HepG2 (cell line): ENCODE results near the gene FAM217B. TPM values are rescaled to one million over a fixed set of nuclear protein-coding genes. Genes with fewer than 3 reads are reported as not detected.

Experiments
- ATAC-seq: fragments of 200-7000 bp; cut with Tn5 transposase; 3 replicates; pipeline ENCODE4 v1.9.1; 2020; ENCODE audit warnings: mild to moderate bottlenecking, moderate library complexity
- BruUV-seq: library from RNA; stranded (reverse); fragments of 400-500 nt; replicated peaks from 2 replicates; lab custom pipeline; 2021; lab: Mats Ljungman, UMichigan
- CTCF ChIA-PET: fragments of 300-600 bp; formaldehyde crosslinking; extraction: SDS; loops from one replicate; lab custom pipeline; 2021; ENCODE audit warnings: low total read pairs, inconsistent platforms, low intra/inter-chr PET ratio; lab: Yijun Ruan, JAX
- POLR2A ChIA-PET: fragments of 350-600 bp; sonication (Branson Sonifier 250); formaldehyde crosslinking; loops from one replicate; lab custom pipeline; 2020; ENCODE audit warnings: antibody characterized with exemption, inconsistent platforms; lab: Yijun Ruan, JAX
- DNase-seq: peaks from one replicate; pipeline ENCODE4 v3.0.0-alpha.2; 2015; ENCODE audit warnings: low spot score
- FAIRE-seq: peaks from 3 replicates; lab custom pipeline; 2011; peaks lifted over from hg19 to GRCh38; lab: Jason Lieb, UNC
- H2AFZ ChIP-seq: one replicate; pipeline ENCODE4 v1.6.1; 2011; ENCODE audit warnings: low read length, inconsistent platforms
- H3K27ac ChIP-seq: fragments of 300-600 bp; 3 replicates; pipeline ENCODE4 v1.8.0; 2011; ENCODE audit warnings: mixed run types, mild to moderate bottlenecking, mixed read lengths, low read length, inconsistent platforms; ENCODE audit not compliant: insufficient read depth; ENCODE audit errors: extremely low read length
- H3K27me3 ChIP-seq, 2 experiments: fragments of 200-600 bp in 1 of 2; 2 replicates in 1 of 2; 3 replicates in 1 of 2; pipeline versions ENCODE4 v1.6.0 to v1.8.0; 2011; ENCODE audit warnings: low read length in 2 of 2, mild to moderate bottlenecking in 2 of 2, moderate library complexity in 2 of 2, inconsistent platforms in 1 of 2; ENCODE audit not compliant: insufficient read depth in 2 of 2, control insufficient read depth in 1 of 2
- H3K36me3 ChIP-seq, 2 experiments: fragments of 200-600 bp in 1 of 2; replicated peaks in 1 of 2; 2 replicates in 1 of 2; 3 replicates in 1 of 2; pipeline versions ENCODE4 v1.5.1 to v1.8.0; 2011; ENCODE audit warnings: low read length in 2 of 2, inconsistent platforms in 1 of 2; ENCODE audit not compliant: insufficient read depth in 2 of 2, control insufficient read depth in 1 of 2
- H3K4me1 ChIP-seq: 2 replicates; pipeline ENCODE4 v1.5.1; 2012; ENCODE audit warnings: low read length, inconsistent platforms; ENCODE audit not compliant: insufficient read depth
- H3K4me2 ChIP-seq: 2 replicates; pipeline ENCODE4 v1.6.0; 2011; ENCODE audit warnings: low read depth, low read length, inconsistent platforms
- H3K4me3 ChIP-seq, 3 experiments: fragments of 200-600 bp in 1 of 3; sonication (generic), shearing (Covaris generic) in 1 of 3; replicated peaks in 1 of 3; 2 replicates each; pipeline ENCODE4 v1.5.1; 2011 to 2016; ENCODE audit warnings: low read length in 3 of 3, inconsistent platforms in 2 of 3, low read depth in 2 of 3, mild to moderate bottlenecking in 2 of 3, control low read depth in 1 of 3, mixed read lengths in 1 of 3; ENCODE audit not compliant: insufficient read depth in 1 of 3
- H3K79me2 ChIP-seq: one replicate; pipeline ENCODE4 v1.6.1; 2011; ENCODE audit warnings: low read length, inconsistent platforms; ENCODE audit not compliant: insufficient read depth
- H3K9ac ChIP-seq: 2 replicates; pipeline ENCODE4 v1.6.0; 2011; ENCODE audit warnings: mild to moderate bottlenecking, low read depth, low read length, inconsistent platforms; ENCODE audit not compliant: insufficient read depth
- H3K9me3 ChIP-seq: 2 replicates; pipeline ENCODE4 v1.5.1; 2012; ENCODE audit warnings: mild to moderate bottlenecking, low read length
- H4K20me1 ChIP-seq: 2 replicates; pipeline ENCODE4 v1.6.0; 2011; ENCODE audit warnings: inconsistent platforms, mild to moderate bottlenecking, low read length, moderate library complexity; ENCODE audit not compliant: insufficient read depth
- FOSL2 ChIP-seq: sonication (generic); formaldehyde crosslinking; IDR thresholded peaks from 2 replicates; pipeline ENCODE4 v1.4.0; 2020; ENCODE audit warnings: missing genetic modification reagents
- HMGA1 ChIP-seq: sonication (generic); formaldehyde crosslinking; conservative IDR thresholded peaks from 2 replicates; pipeline ENCODE4 v1.4.0; 2020; ENCODE audit warnings: missing genetic modification reagents
- NFATC3 ChIP-seq: sonication (generic); formaldehyde crosslinking; IDR thresholded peaks from 2 replicates; pipeline ENCODE4 v1.5.1; 2020; ENCODE audit warnings: mild to moderate bottlenecking, missing genetic modification reagents
- STAG1 ChIP-seq: sonication (generic); formaldehyde crosslinking; IDR thresholded peaks from 2 replicates; pipeline ENCODE4 v1.4.0; 2020; ENCODE audit warnings: missing genetic modification reagents
- TBX3 ChIP-seq: fragments of 450-650 bp; IDR thresholded peaks from 2 replicates; pipeline ENCODE4 v1.6.1; 2017; ENCODE audit warnings: antibody characterized with exemption, mild to moderate bottlenecking, inconsistent platforms, borderline replicate concordance
- ZBTB42 ChIP-seq: sonication (generic); formaldehyde crosslinking; IDR thresholded peaks from 2 replicates; pipeline ENCODE4 v1.5.0; 2020; ENCODE audit warnings: mild to moderate bottlenecking, missing genetic modification reagents
- ZNF274 ChIP-seq: sonication (generic); formaldehyde crosslinking; IDR thresholded peaks from 2 replicates; pipeline ENCODE4 v1.5.1; 2020; ENCODE audit warnings: mild to moderate bottlenecking, missing genetic modification reagents
- ZNF746 ChIP-seq: sonication (generic); formaldehyde crosslinking; IDR thresholded peaks from 2 replicates; pipeline ENCODE4 v1.8.0; 2022; ENCODE audit warnings: mild to moderate bottlenecking, missing genetic modification reagents
- ZSCAN20 ChIP-seq: sonication (generic); formaldehyde crosslinking; IDR thresholded peaks from 2 replicates; pipeline ENCODE4 v1.4.0; 2020; ENCODE audit warnings: missing genetic modification reagents, mild to moderate bottlenecking, borderline replicate concordance
- WGBS: methylation state at CpG from one replicate; pipeline ENCODE4 v1.1.6; 2017; ENCODE audit warnings: low lambda C conversion rate; 5-methylcytosine and 5-hydroxymethylcytosine counted together
- in situ Hi-C: cut with HindIII; loops from 2 replicates; pipeline ENCODE4 v1.10.0; 2017; ENCODE audit warnings: low pct_unique_long_range_greater_than_20kb; ENCODE audit not compliant: extremely low pct_ligation_motif_present
- intact Hi-C: fragments of 100-400 bp; cut with micrococcal nuclease; formaldehyde crosslinking; loops from one replicate; pipeline ENCODE4 v1.10.0; 2022; ENCODE audit not compliant: unreplicated experiment
- polyA plus RNA-seq, 8 experiments: library from polyadenylated mRNA; depleted of rRNA in 3 of 8; stranded (reverse) in 7 of 8; unstranded in 1 of 8; fragments of >200 nt; fragmentation: Illumina TruSeq in 4 of 8; extraction: Trizol in 4 of 8; gene quantifications; 2 replicates each; pipeline versions ENCODE4 v1.2.1 to v1.2.3, GENCODE V29; 2011 to 2016; ENCODE audit warnings: low read depth in 4 of 8, missing spikeins in 1 of 8, mixed read lengths in 1 of 8; ENCODE audit not compliant: insufficient read depth in 1 of 8
- total RNA-seq, 5 experiments: library from RNA; depleted of rRNA; stranded (reverse); fragments of >200 nt; fragmentation: Illumina TruSeq; extraction: Trizol; gene quantifications; 2 replicates each; pipeline ENCODE4 v1.2.3, GENCODE V29; 2016; ENCODE audit warnings: low read depth in 1 of 5
- TF ChIP-seq, protein P1 (sequence below): sonication (generic); formaldehyde crosslinking; IDR thresholded peaks from 2 replicates; pipeline ENCODE4 v1.5.0; 2020; ENCODE audit warnings: mild to moderate bottlenecking, missing genetic modification reagents, moderate library complexity
- TF ChIP-seq, protein P2 (sequence below): sonication (generic); formaldehyde crosslinking; IDR thresholded peaks from 2 replicates; pipeline ENCODE4 v1.5.1; 2020; ENCODE audit warnings: mild to moderate bottlenecking, missing genetic modification reagents, moderate library complexity
- TF ChIP-seq, protein P3 (sequence below): sonication (generic); formaldehyde crosslinking; IDR thresholded peaks from 2 replicates; pipeline ENCODE4 v1.4.0; 2020; ENCODE audit warnings: missing genetic modification reagents
- TF ChIP-seq, protein P4 (sequence below): fragments of 450-650 bp; IDR thresholded peaks from 2 replicates; pipeline ENCODE4 v1.6.1; 2017

The FAM217B gene
- total and polyA plus RNA-seq, 2 of the 13 experiments (the other 11 are each of a cell fraction or from before 2014, with no cell fraction given), result 11.1 to 14.3 TPM

DNA sequence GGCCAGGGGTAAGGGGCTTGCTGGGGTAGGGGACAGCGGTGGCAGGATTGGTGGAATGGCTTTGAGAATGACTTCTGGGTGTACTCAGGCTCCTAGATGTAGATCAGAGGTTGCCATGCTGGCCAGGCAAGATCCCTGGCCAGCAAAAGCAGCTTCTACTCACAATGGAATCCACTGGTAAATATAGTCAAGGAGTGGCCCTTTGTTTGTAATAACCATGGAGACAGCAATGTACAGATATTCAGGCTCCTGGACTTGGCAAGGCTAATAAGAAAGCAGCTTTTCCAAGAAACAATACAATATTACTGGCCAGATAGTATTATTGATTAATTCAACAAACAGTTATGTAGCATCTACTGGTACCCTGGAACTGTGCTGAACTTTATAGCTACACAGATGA is 55.9 kb downstream of the FAM217B start:
- Histone ChIP-seq H3K4me2 (no peak overlapping the region), H3K36me3 (no peaks in the 10 kb centered on the region), H2AFZ (no peak overlapping the region)
- POLR2A ChIA-PET, result no interaction called here
- in situ Hi-C loops, result no loop called here
- ATAC-seq, result no peak
- 14% methylated on average over 1 of the region's 1 CpG for WGBS
- no peak for TF ChIP-seq ZSCAN20
- TF ChIP-seq, protein P1, sequence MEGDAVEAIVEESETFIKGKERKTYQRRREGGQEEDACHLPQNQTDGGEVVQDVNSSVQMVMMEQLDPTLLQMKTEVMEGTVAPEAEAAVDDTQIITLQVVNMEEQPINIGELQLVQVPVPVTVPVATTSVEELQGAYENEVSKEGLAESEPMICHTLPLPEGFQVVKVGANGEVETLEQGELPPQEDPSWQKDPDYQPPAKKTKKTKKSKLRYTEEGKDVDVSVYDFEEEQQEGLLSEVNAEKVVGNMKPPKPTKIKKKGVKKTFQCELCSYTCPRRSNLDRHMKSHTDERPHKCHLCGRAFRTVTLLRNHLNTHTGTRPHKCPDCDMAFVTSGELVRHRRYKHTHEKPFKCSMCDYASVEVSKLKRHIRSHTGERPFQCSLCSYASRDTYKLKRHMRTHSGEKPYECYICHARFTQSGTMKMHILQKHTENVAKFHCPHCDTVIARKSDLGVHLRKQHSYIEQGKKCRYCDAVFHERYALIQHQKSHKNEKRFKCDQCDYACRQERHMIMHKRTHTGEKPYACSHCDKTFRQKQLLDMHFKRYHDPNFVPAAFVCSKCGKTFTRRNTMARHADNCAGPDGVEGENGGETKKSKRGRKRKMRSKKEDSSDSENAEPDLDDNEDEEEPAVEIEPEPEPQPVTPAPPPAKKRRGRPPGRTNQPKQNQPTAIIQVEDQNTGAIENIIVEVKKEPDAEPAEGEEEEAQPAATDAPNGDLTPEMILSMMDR (CRISPR knock-in tag), result no peak
- TF ChIP-seq, all 625 proteins: peak for 0
- BruUV-seq, result no TSS peak
- Histone ChIP-seq H3K27ac (no peak overlapping the region), H3K79me2 (no peaks in the 10 kb centered on the region), H3K27me3 (no peaks in the 10 kb centered on the region; a peak in 2 of 5 replicates), H3K9me3 (no peaks in the 10 kb centered on the region), H3K4me1 (no peaks in the 10 kb centered on the region), H3K4me3 (no peak overlapping the region), H4K20me1 (no peaks in the 10 kb centered on the region), H3K9ac (no peak overlapping the region)
- FAIRE-seq (no peak), DNase-seq (no peak)
- intact Hi-C loops, result no loop called here
- CTCF ChIA-PET, result no interaction called here

DNA sequence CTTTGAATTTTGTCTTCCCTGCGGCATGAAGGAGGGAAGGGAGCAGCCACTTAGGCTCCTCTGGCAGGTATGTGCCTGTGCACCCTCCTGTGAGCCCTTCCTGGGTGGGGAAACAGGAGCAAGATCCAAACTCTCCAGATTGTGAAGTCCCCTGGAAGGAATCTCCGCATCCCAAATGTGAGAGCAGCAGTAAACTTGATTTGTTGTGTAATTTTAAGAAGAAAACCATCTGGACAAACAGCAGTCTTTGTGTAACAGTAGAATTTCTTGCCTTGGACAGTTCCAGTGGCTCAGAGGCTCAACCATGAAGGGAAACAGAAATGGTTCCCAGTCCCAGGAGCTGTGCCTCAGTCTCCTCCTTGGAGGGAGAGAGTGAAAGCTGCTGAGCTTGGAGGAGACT is 57.7 kb downstream of the FAM217B start:
- no TSS peak for BruUV-seq
- 7% methylated on average over 2 of the region's 2 CpGs for WGBS
- Histone ChIP-seq H3K27me3 (no peaks in the 10 kb centered on the region; a peak in 2 of 5 replicates), H4K20me1 (no peaks in the 10 kb centered on the region), H3K4me3 (no peak overlapping the region), H3K79me2 (no peaks in the 10 kb centered on the region), H3K27ac (no peak overlapping the region), H3K9me3 (no peaks in the 10 kb centered on the region), H3K4me2 (no peak overlapping the region), H3K4me1 (no peaks in the 10 kb centered on the region), H3K9ac (no peak overlapping the region), H3K36me3 (no peaks in the 10 kb centered on the region), H2AFZ (no peak overlapping the region)
- no peak for DNase-seq
- ChIA-PET POLR2A (no interaction called here), CTCF (no interaction called here)
- intact Hi-C loops (no loop called here), in situ Hi-C loops (no loop called here)
- FAIRE-seq, result no peak
- ATAC-seq, result no peak
- TF ChIP-seq ZNF746 (CRISPR knock-in tag), result no peak
- TF ChIP-seq, protein P2, sequence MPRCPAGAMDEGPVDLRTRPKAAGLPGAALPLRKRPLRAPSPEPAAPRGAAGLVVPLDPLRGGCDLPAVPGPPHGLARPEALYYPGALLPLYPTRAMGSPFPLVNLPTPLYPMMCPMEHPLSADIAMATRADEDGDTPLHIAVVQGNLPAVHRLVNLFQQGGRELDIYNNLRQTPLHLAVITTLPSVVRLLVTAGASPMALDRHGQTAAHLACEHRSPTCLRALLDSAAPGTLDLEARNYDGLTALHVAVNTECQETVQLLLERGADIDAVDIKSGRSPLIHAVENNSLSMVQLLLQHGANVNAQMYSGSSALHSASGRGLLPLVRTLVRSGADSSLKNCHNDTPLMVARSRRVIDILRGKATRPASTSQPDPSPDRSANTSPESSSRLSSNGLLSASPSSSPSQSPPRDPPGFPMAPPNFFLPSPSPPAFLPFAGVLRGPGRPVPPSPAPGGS (CRISPR knock-in tag), result no peak
- TF ChIP-seq, protein P3, sequence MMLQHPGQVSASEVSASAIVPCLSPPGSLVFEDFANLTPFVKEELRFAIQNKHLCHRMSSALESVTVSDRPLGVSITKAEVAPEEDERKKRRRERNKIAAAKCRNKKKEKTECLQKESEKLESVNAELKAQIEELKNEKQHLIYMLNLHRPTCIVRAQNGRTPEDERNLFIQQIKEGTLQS (CRISPR knock-in tag), result no peak
- TF ChIP-seq STAG1 (CRISPR knock-in tag), result no peak
- TF ChIP-seq TBX3, result no peak
- TF ChIP-seq NFATC3 (CRISPR knock-in tag), result no peak
- TF ChIP-seq ZNF274 (CRISPR knock-in tag), result no peak
- TF ChIP-seq, protein P4, sequence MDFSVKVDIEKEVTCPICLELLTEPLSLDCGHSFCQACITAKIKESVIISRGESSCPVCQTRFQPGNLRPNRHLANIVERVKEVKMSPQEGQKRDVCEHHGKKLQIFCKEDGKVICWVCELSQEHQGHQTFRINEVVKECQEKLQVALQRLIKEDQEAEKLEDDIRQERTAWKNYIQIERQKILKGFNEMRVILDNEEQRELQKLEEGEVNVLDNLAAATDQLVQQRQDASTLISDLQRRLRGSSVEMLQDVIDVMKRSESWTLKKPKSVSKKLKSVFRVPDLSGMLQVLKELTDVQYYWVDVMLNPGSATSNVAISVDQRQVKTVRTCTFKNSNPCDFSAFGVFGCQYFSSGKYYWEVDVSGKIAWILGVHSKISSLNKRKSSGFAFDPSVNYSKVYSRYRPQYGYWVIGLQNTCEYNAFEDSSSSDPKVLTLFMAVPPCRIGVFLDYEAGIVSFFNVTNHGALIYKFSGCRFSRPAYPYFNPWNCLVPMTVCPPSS, result no peak
- no peak for TF ChIP-seq HMGA1 (CRISPR knock-in tag)
- TF ChIP-seq ZBTB42 (CRISPR knock-in tag), result no peak
- TF ChIP-seq FOSL2 (CRISPR knock-in tag), result no peak
